PC-9 (cell line): ENCODE results near the gene MRPS27. TPM values are rescaled to one million over a fixed set of nuclear protein-coding genes. Genes with fewer than 3 reads are reported as not detected.

Source experiments
- BruUV-seq: library from RNA; stranded (reverse); fragments of 400-500 nt; replicated peaks from 2 replicates; lab custom pipeline; 2021; lab: Mats Ljungman, UMichigan
- CTCF ChIA-PET: fragments of 300-600 bp; sonication (Branson Sonifier 250); formaldehyde crosslinking; loops from one replicate; lab custom pipeline; 2022; ENCODE audit warnings: antibody characterized with exemption; lab: Charles Lee
- POLR2A ChIA-PET: fragments of 300-600 bp; sonication (Branson Sonifier 250); formaldehyde crosslinking; loops from one replicate; lab custom pipeline; 2022; ENCODE audit warnings: antibody characterized with exemption; ENCODE audit not compliant: unreplicated experiment; lab: Charles Lee
- DNase-seq, 2 experiments: peaks; one replicate each; pipeline versions ENCODE4 v3.0.0 to v3.0.0-alpha.2; 2015 to 2022; ENCODE audit warnings: mixed read lengths in 1 of 2
- H2AFZ ChIP-seq: fragments of 200-600 bp; sonication (generic); 2 replicates; pipeline ENCODE4 v1.8.1; 2017; ENCODE audit warnings: antibody characterized with exemption
- H3F3A ChIP-seq: fragments of 200-600 bp; sonication (generic); 2 replicates; pipeline ENCODE4 v1.8.1; 2017; ENCODE audit warnings: antibody characterized with exemption, mild to moderate bottlenecking, low read depth; ENCODE audit not compliant: insufficient read depth
- H3K27ac ChIP-seq: fragments of 200-600 bp; sonication (generic); 2 replicates; pipeline ENCODE4 v1.6.1; 2016; ENCODE audit warnings: mixed run types
- H3K27me3 ChIP-seq: fragments of 200-600 bp; sonication (generic); 2 replicates; pipeline ENCODE4 v1.6.1; 2016; ENCODE audit warnings: low read depth, mixed run types; ENCODE audit not compliant: insufficient read depth
- H3K36me3 ChIP-seq: fragments of 200-600 bp; sonication (generic); 2 replicates; pipeline ENCODE4 v1.6.1; 2016; ENCODE audit warnings: low read depth, mixed run types
- H3K4me1 ChIP-seq: fragments of 200-600 bp; sonication (generic); replicated peaks from 2 replicates; pipeline ENCODE4 v1.6.1; 2016; ENCODE audit warnings: mixed run types; ENCODE audit not compliant: insufficient read depth
- H3K4me2 ChIP-seq: fragments of 200-600 bp; sonication (generic); 2 replicates; pipeline ENCODE4 v1.6.1; 2017; ENCODE audit warnings: mixed run types
- H3K4me3 ChIP-seq: fragments of 200-600 bp; sonication (generic); 2 replicates; pipeline ENCODE4 v1.6.1; 2016; ENCODE audit warnings: mixed run types
- H3K79me2 ChIP-seq: fragments of 200-600 bp; sonication (generic); 2 replicates; pipeline ENCODE4 v1.6.1; 2017; ENCODE audit warnings: low read depth, mixed run types
- H3K9me2 ChIP-seq: fragments of 200-600 bp; sonication (generic); 2 replicates; pipeline ENCODE4 v1.8.1; 2017; ENCODE audit warnings: mild to moderate bottlenecking; ENCODE audit not compliant: insufficient read depth
- H3K9me3 ChIP-seq: fragments of 200-600 bp; sonication (generic); 2 replicates; pipeline ENCODE4 v1.8.1; 2016; ENCODE audit warnings: low read depth; ENCODE audit not compliant: insufficient read depth
- H4K20me1 ChIP-seq: fragments of 200-600 bp; sonication (generic); 2 replicates; pipeline ENCODE4 v1.8.1; 2017; ENCODE audit not compliant: insufficient read depth
- CTCF ChIP-seq: fragments of 200-600 bp; sonication (generic); conservative IDR thresholded peaks from 2 replicates; pipeline ENCODE4 v1.6.1; 2017; ENCODE audit warnings: mixed run types, antibody characterized with exemption, mild to moderate bottlenecking, moderate library complexity
- EZH2 ChIP-seq: fragments of 200-600 bp; sonication (generic); IDR thresholded peaks from 2 replicates; pipeline ENCODE4 v1.8.0; 2017; ENCODE audit warnings: antibody characterized with exemption, low read depth
- intact Hi-C: fragments of 100-400 bp; cut with micrococcal nuclease; formaldehyde crosslinking; loops from one replicate; pipeline ENCODE4 v1.10.0; 2022; ENCODE audit not compliant: unreplicated experiment
- total RNA-seq: library from RNA; stranded (reverse); gene quantifications from 2 replicates; pipeline ENCODE4 v1.2.3, GENCODE V29; 2021

Gene MRPS27
- total RNA-seq, 1 experiment from 2014 or later = 71.0 TPM

GRCh38 chr5:72364171-72364570 lies 44.1 kb upstream of the MRPS27 start:
- H3K9me3 ChIP-seq = peaks cover 4% of the 10 kb centered on the region; the same call in 1 of the 2 replicates
- no peaks in the 10 kb centered on the region for H3K9me2 ChIP-seq
- BruUV-seq = no TSS peak
- H3K4me3 ChIP-seq = no peak overlapping the region
- TF ChIP-seq EZH2 (no peak), CTCF (no peak)
- no peaks in the 10 kb centered on the region for H3K79me2 ChIP-seq
- no peak overlapping the region for H2AFZ ChIP-seq
- no peak overlapping the region for H3K27ac ChIP-seq
- ChIA-PET CTCF (no interaction called here), POLR2A (no interaction called here)
- no peaks in the 10 kb centered on the region for H3K36me3 ChIP-seq
- intact Hi-C loops = loop anchor here (10.0 kb wide), 1 partner anchor 481 kb away; no protein-coding TSS in a partner anchor
- H3K27me3 ChIP-seq = no peaks in the 10 kb centered on the region
- DNase-seq = no peak
- H3K4me1 ChIP-seq = peaks cover 24% of the 10 kb centered on the region
- H3K4me2 ChIP-seq = no peak overlapping the region
- H4K20me1 ChIP-seq = no peaks in the 10 kb centered on the region
- H3F3A ChIP-seq = peaks cover 7% of the 10 kb centered on the region; the same call in 1 of the 2 replicates

- intact Hi-C loops = loop anchor here (10.0 kb wide), 1 partner anchor 482 kb away; no protein-coding TSS in a partner anchor
- TSS peak; percentile 37 for BruUV-seq
- Histone ChIP-seq H3K27me3 (no peaks in the 10 kb centered on the region), H4K20me1 (no peaks in the 10 kb centered on the region), H3K9me3 (peaks cover 4% of the 10 kb centered on the region; the same call in 1 of the 2 replicates), H3K36me3 (no peaks in the 10 kb centered on the region), H3K4me3 (no peak overlapping the region), H3K79me2 (no peaks in the 10 kb centered on the region), H3K27ac (peak overlapping the region; percentile 35; the same call in 1 of the 2 replicates), H3F3A (peaks cover 7% of the 10 kb centered on the region; the same call in 1 of the 2 replicates), H3K4me2 (peak overlapping the region; percentile 6), H2AFZ (no peak overlapping the region), H3K9me2 (no peaks in the 10 kb centered on the region), H3K4me1 (peaks cover 24% of the 10 kb centered on the region)
- ChIA-PET CTCF (no interaction called here), POLR2A (interaction anchor here (0.5 to 0.7 kb wide), 2 partner anchors 91 to 589 kb away, joined by 4 to 5 read pairs; no protein-coding TSS in a partner anchor)
- peak; percentile 29 to 68 for DNase-seq
- TF ChIP-seq EZH2 = no peak
- no peak for TF ChIP-seq CTCF
Observed at GRCh38 chr5:72363166-72363802, 43.2 kb upstream of the MRPS27 start.

GRCh38 chr5:72359886-72360285 lies 39.8 kb upstream of the MRPS27 start:
- no peak for DNase-seq
- ChIA-PET CTCF (no interaction called here), POLR2A (no interaction called here)
- H3K9me3 ChIP-seq = peaks cover 4% of the 10 kb centered on the region; the same call in 1 of the 2 replicates
- no peaks in the 10 kb centered on the region for H3K27me3 ChIP-seq
- H3K27ac ChIP-seq = no peak overlapping the region
- no peaks in the 10 kb centered on the region for H3K36me3 ChIP-seq
- intact Hi-C loops = loop anchor here (10.0 kb wide), 1 partner anchor 485 kb away; no protein-coding TSS in a partner anchor
- no TSS peak for BruUV-seq
- H3K4me3 ChIP-seq = no peak overlapping the region
- no peak overlapping the region for H3K4me2 ChIP-seq
- peaks cover 3% of the 10 kb centered on the region; the same call in 1 of the 2 replicates for H3F3A ChIP-seq
- H3K79me2 ChIP-seq = no peaks in the 10 kb centered on the region
- H2AFZ ChIP-seq = no peak overlapping the region
- no peaks in the 10 kb centered on the region for H4K20me1 ChIP-seq
- H3K9me2 ChIP-seq = no peaks in the 10 kb centered on the region
- peaks cover 14% of the 10 kb centered on the region for H3K4me1 ChIP-seq
- no peak for TF ChIP-seq EZH2
- no peak for TF ChIP-seq CTCF
